ENCODE data around the gene SRSF9.
"Not testable (repeated sequence)": the region's sequence is repeated elsewhere in the genome, so short reads cannot be mapped to it uniquely, and the experiment has no call there.

SRSF9 gene

GRCh38 chr12:120469450-120470149, at the start of gene SRSF9:
TSS of gene SRSF9 (minus strand) at chr12:120469748. CDS start at chr12:120469609, 139 bp downstream.
- peak; percentile 96 for DNase-seq (ENCODE audit: low read depth)

- DNase-seq (ENCODE audit: low read depth), result not testable (repeated sequence)
These were observed 49.8 kb upstream of the SRSF9 start for GRCh38 chr12:120519324-120519723.

- no peak for DNase-seq (ENCODE audit: low read depth)
These were observed 45.9 kb upstream of the SRSF9 start for GRCh38 chr12:120515496-120515895.

GRCh38 chr12:120514002-120514401, 44.5 kb upstream of the SRSF9 start:
- DNase-seq (ENCODE audit: low read depth), result no peak

- no peak for DNase-seq (ENCODE audit: low read depth)
These were observed 39.0 kb upstream of the SRSF9 start for GRCh38 chr12:120508537-120508936.

GRCh38 chr12:120504587-120504986, 35.0 kb upstream of the SRSF9 start:
- no peak for DNase-seq (ENCODE audit: low read depth)

- no peak for DNase-seq (ENCODE audit: low read depth)
These were observed 31.0 kb upstream of the SRSF9 start for GRCh38 chr12:120500581-120500980.

GRCh38 chr12:120498870-120499515, 29.4 kb upstream of the SRSF9 start:
- no peak for DNase-seq (ENCODE audit: low read depth)

GRCh38 chr12:120497524-120498150, 28.1 kb upstream of the SRSF9 start:
- DNase-seq (ENCODE audit: low read depth), result no peak

- peak; percentile 33 for DNase-seq (ENCODE audit: low read depth)
These were observed 27.1 kb upstream of the SRSF9 start for GRCh38 chr12:120496413-120497340.

GRCh38 chr12:120495731-120496412, 26.3 kb upstream of the SRSF9 start, which contains the start of gene DYNLL1:
TSS of gene DYNLL1 (plus strand) at chr12:120496113. CDS start at chr12:120496422, 309 bp downstream.
- DNase-seq (ENCODE audit: low read depth), result peak; percentile 94

- DNase-seq (ENCODE audit: low read depth), result no peak
These were observed 25.7 kb upstream of the SRSF9 start for GRCh38 chr12:120495186-120495730.

GRCh38 chr12:120490833-120491512, 21.4 kb upstream of the SRSF9 start:
- no peak for DNase-seq (ENCODE audit: low read depth)

- no peak for DNase-seq (ENCODE audit: low read depth)
These were observed 20.8 kb upstream of the SRSF9 start for GRCh38 chr12:120490325-120490724.

GRCh38 chr12:120489018-120489417, 19.5 kb upstream of the SRSF9 start:
- no peak for DNase-seq (ENCODE audit: low read depth)

GRCh38 chr12:120488057-120488640, 18.6 kb upstream of the SRSF9 start:
- no peak for DNase-seq (ENCODE audit: low read depth)

GRCh38 chr12:120487552-120487951, 18.0 kb upstream of the SRSF9 start:
- DNase-seq (ENCODE audit: low read depth), result not testable (repeated sequence)

GRCh38 chr12:120485961-120486881, 16.7 kb upstream of the SRSF9 start:
- DNase-seq (ENCODE audit: low read depth), result no peak

- no peak for DNase-seq (ENCODE audit: low read depth)
These were observed 14.1 kb upstream of the SRSF9 start for GRCh38 chr12:120483621-120484020.
